ENCODE data around the gene ARHGAP19.
"Not testable (repeated sequence)": the region's sequence is repeated elsewhere in the genome, so short reads cannot be mapped to it uniquely, and the experiment has no call there.

ARHGAP19 gene

DNA sequence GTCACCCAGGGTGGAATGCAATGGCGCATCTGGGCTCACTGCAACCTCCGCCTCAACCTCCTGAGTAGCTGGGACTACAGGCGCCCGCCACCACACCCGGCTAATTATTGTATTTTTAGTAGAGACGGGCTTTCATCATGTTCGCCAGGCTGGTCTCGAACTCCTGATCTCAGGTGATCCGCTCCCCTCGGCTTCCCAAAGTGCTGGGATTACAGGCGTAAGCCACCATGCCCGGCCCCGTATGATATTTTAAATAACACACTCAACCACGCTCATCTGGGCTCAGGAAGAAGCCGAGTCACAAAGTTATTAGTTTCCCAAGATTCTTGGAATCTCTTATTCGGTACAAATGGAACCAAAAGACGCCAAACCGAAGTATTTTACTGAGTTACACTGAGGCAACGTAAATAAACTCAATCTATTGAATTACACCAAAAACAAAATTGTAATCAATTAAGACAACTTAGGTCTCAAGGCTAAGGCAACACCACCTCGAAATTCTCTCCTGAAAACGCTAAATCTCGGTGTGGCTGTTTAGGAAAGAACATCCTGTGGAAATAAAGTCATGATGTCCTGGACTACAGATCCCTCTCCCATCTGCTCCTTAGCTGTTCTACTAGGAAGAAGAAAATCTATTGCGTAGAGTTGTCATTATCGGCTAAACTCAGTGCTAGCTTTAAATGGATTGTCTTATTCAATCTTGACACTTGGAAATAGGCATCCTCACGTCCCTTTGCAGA lies 910 bp downstream of the ARHGAP19 start:
- DNase-seq (ENCODE audit: low read depth, low spot score) = no peak
- H3K36me3 ChIP-seq (ENCODE audit: insufficient read depth, insufficient read length, low read length) = peaks cover 12% of the 10 kb centered on the region

DNA sequence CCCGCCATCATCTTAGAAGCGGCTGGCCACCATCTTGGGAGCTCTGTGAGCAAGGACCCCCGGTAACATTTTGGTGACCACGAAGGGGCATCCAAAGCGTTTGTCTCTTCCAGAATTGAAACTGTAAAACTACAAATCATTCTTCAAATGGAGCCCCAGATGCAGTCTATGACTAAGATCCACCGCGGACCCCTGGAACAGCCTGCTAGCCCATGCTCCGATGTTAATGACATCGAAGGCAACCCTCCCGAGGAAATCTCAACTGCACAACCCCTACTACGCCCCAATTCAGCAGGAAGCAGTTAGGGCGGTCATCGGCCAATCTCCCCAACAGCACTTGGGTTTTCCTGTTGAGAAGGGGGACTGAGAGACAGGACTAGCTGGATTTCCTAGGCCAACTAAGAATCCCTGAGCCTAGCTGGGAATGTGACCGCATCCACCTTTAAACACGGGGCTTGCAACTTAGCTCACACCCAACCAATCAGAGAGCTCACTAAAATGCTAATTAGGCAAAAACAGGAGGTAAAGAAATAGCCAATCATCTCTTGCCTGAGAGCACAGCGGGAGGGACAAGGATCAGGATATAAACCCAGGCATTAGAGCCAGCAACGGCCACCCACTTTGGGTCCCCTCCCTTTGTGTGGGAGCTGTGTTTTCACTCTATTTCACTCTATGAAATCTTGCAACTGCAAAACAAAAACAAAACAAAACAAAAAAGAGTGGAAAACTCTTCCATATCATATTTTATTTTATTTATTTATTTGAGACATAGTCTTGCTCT lies 1.7 kb downstream of the ARHGAP19 start:
- H3K4me1 ChIP-seq (ENCODE audit: insufficient read depth, insufficient read length); H3K9ac ChIP-seq (ENCODE audit: insufficient read length, low read depth); DNase-seq (ENCODE audit: low read depth, low spot score); H3K27me3 ChIP-seq (ENCODE audit: insufficient read depth, insufficient read length); H3K9me3 ChIP-seq (ENCODE audit: insufficient read depth, low read length): not testable (repeated sequence)
- H3K4me3 ChIP-seq (ENCODE audit: insufficient read length, low read depth) = peak overlapping the region; percentile 63
- peaks cover 12% of the 10 kb centered on the region for H3K36me3 ChIP-seq (ENCODE audit: insufficient read depth, insufficient read length, low read length)

More for the DNA sequence above, 910 bp downstream of the ARHGAP19 start:
- Histone ChIP-seq H3K9ac (ENCODE audit: insufficient read length, low read depth) (peak overlapping the region; percentile 88), H3K27me3 (ENCODE audit: insufficient read depth, insufficient read length) (no peaks in the 10 kb centered on the region), H3K4me3 (ENCODE audit: insufficient read length, low read depth) (peak overlapping the region; percentile 63), H3K4me1 (ENCODE audit: insufficient read depth, insufficient read length) (no peaks in the 10 kb centered on the region), H3K9me3 (ENCODE audit: insufficient read depth, low read length) (no peaks in the 10 kb centered on the region)
- TF ChIP-seq YY1 (IDR thresholded peaks at IDR 0.05; ENCODE audit: insufficient read depth, insufficient read length) (no peak), SUZ12 (IDR thresholded peaks at IDR 0.05; ENCODE audit: extremely low read depth, insufficient read depth, insufficient read length) (no peak), ZNF274 (IDR thresholded peaks at IDR 0.05; ENCODE audit: low read depth, low read length) (no peak)

DNA sequence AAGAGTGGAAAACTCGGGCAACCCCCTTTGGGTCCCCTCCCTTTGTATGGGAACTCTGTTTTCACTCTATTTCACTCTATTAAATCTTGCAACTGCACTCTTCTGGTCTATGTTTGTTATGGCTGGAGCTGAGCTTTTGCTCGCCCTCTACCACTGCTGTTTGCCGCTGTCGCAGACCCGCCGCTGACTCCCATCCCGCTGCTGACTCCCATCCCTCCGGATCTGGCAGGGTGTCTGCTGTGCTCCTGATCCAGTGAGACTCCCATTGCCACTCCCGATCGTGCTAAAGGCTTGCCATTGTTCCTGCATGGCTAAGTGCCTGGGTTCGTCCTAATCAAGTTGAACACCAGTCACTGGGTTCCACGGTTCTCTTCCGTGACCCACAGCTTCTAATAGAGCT lies 2.4 kb downstream of the ARHGAP19 start:
- H3K9ac ChIP-seq (ENCODE audit: insufficient read length, low read depth); H3K27me3 ChIP-seq (ENCODE audit: insufficient read depth, insufficient read length); H3K4me3 ChIP-seq (ENCODE audit: insufficient read length, low read depth); DNase-seq (ENCODE audit: low read depth, low spot score); H3K9me3 ChIP-seq (ENCODE audit: insufficient read depth, low read length); H3K4me1 ChIP-seq (ENCODE audit: insufficient read depth, insufficient read length): not testable (repeated sequence)
- H3K36me3 ChIP-seq (ENCODE audit: insufficient read depth, insufficient read length, low read length) = peaks cover 12% of the 10 kb centered on the region

DNA sequence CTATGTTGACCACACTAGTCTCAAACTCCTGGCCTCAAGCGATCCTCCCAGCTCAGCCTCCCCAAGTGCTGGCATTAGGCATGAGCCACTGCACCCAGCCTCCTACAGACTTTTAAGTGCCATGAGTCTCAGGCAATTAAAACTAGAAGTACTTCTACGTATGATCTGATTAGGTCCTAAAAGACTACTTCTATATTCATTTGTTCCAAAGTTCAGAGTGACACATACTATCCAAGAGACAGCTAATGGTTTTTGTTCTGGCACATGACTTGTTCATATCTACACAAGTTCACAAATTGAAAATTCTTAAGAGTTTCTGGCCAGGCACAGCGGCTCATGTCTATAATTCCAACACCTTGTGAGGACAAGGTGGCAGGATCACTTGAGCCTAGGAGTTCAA lies 11.7 kb downstream of the ARHGAP19 start:
- TF ChIP-seq YY1 (IDR thresholded peaks at IDR 0.05; ENCODE audit: insufficient read depth, insufficient read length) (no peak), ZNF274 (IDR thresholded peaks at IDR 0.05; ENCODE audit: low read depth, low read length) (no peak), SUZ12 (IDR thresholded peaks at IDR 0.05; ENCODE audit: extremely low read depth, insufficient read depth, insufficient read length) (no peak)
- no peaks in the 10 kb centered on the region for H3K4me1 ChIP-seq (ENCODE audit: insufficient read depth, insufficient read length)
- H3K27me3 ChIP-seq (ENCODE audit: insufficient read depth, insufficient read length) = no peaks in the 10 kb centered on the region
- H3K9me3 ChIP-seq (ENCODE audit: insufficient read depth, low read length) = no peaks in the 10 kb centered on the region
- H3K9ac ChIP-seq (ENCODE audit: insufficient read length, low read depth) = no peak overlapping the region
- H3K4me3 ChIP-seq (ENCODE audit: insufficient read length, low read depth) = no peak overlapping the region
- no peak for DNase-seq (ENCODE audit: low read depth, low spot score)
- no peaks in the 10 kb centered on the region for H3K36me3 ChIP-seq (ENCODE audit: insufficient read depth, insufficient read length, low read length)

DNA sequence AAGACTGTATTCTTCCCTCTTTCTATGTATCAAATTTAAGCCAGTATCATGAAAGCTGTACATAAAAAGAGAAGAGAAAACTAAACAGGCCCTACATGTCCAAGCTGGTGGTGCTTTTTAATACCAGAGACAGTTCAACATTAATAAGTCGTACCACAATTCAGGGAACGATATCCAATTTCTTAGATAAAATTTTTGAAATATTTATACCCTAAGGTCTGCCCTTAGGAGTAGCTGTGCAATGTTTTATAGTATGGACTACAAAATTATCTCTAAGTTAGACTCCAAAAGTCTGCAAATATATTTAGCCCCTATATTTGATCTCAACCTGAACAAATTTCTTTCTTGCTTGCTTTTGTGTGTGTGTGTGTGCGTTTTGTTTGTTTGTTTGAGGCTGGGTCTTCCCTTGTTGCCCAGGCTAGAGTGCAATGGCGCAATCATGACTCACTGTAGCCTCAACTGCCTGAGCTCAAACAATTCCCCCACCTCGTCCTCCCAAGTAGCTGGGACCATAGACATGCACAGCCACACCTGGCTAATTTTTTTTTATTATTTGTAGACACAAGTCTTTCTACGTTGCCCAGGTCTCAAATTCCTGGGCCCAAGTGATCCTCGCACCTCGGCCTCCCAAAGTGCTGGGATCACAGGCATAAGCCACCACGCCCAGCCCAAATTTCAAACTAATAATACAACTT lies 13.2 kb downstream of the ARHGAP19 start:
- H3K36me3 ChIP-seq (ENCODE audit: insufficient read depth, insufficient read length, low read length) = no peaks in the 10 kb centered on the region
- TF ChIP-seq SUZ12 (IDR thresholded peaks at IDR 0.05; ENCODE audit: extremely low read depth, insufficient read depth, insufficient read length) (no peak), YY1 (IDR thresholded peaks at IDR 0.05; ENCODE audit: insufficient read depth, insufficient read length) (no peak), ZNF274 (IDR thresholded peaks at IDR 0.05; ENCODE audit: low read depth, low read length) (no peak)
- no peak for DNase-seq (ENCODE audit: low read depth, low spot score)
- H3K9me3 ChIP-seq (ENCODE audit: insufficient read depth, low read length) = no peaks in the 10 kb centered on the region
- no peak overlapping the region for H3K4me3 ChIP-seq (ENCODE audit: insufficient read length, low read depth)
- H3K4me1 ChIP-seq (ENCODE audit: insufficient read depth, insufficient read length) = no peaks in the 10 kb centered on the region
- H3K9ac ChIP-seq (ENCODE audit: insufficient read length, low read depth) = no peak overlapping the region
- no peaks in the 10 kb centered on the region for H3K27me3 ChIP-seq (ENCODE audit: insufficient read depth, insufficient read length)

DNA sequence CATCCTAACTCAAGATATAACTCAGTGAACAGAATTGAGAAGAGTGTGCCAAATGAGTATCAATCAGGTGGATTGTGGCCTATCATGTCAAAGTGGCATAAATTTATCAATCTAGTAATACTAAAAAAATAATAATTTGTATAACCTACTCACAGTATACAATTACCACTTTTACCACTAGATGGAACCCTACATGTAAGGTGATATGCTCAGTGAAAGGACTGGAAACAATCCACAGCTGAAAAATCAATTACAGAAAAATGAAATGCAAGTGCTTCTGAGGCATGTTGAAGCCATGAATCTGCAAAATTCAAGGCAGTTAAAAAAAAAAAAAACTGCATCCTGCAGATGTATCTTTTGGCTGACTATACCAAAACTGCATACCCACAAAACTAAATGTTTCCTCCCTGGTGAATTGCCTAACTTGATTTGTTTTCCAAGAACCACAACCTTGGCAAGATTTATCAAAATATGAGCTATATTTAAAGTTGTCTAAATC lies 13.9 kb downstream of the ARHGAP19 start:
- Histone ChIP-seq H3K36me3 (ENCODE audit: insufficient read depth, insufficient read length, low read length) (peaks cover 2% of the 10 kb centered on the region), H3K4me3 (ENCODE audit: insufficient read length, low read depth) (no peak overlapping the region), H3K9ac (ENCODE audit: insufficient read length, low read depth) (no peak overlapping the region), H3K4me1 (ENCODE audit: insufficient read depth, insufficient read length) (no peaks in the 10 kb centered on the region), H3K9me3 (ENCODE audit: insufficient read depth, low read length) (no peaks in the 10 kb centered on the region), H3K27me3 (ENCODE audit: insufficient read depth, insufficient read length) (no peaks in the 10 kb centered on the region)
- DNase-seq (ENCODE audit: low read depth, low spot score) = no peak
- TF ChIP-seq YY1 (IDR thresholded peaks at IDR 0.05; ENCODE audit: insufficient read depth, insufficient read length) (no peak), ZNF274 (IDR thresholded peaks at IDR 0.05; ENCODE audit: low read depth, low read length) (no peak), SUZ12 (IDR thresholded peaks at IDR 0.05; ENCODE audit: extremely low read depth, insufficient read depth, insufficient read length) (no peak)

DNA sequence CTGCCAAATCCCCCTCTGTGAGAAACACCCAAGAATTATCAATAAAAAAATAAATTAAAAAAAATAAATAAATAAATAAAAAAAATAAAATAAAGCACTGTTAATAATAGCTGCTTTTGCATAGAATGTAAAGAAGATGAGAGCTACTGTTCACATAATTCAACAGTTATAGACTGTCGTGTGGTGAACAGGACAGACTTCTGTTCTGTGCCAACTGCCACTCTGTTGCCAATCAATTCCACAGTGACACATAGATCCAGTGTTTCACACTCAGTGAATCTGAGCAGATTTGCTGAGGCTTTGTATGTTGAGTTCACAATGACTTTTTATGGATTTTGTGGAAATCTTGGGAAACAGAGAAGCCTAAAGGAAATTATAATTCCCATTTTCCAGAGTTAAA lies 14.9 kb downstream of the ARHGAP19 start:
- Histone ChIP-seq H3K4me1 (ENCODE audit: insufficient read depth, insufficient read length) (no peaks in the 10 kb centered on the region), H3K36me3 (ENCODE audit: insufficient read depth, insufficient read length, low read length) (peaks cover 2% of the 10 kb centered on the region), H3K27me3 (ENCODE audit: insufficient read depth, insufficient read length) (no peaks in the 10 kb centered on the region), H3K9ac (ENCODE audit: insufficient read length, low read depth) (no peak overlapping the region), H3K9me3 (ENCODE audit: insufficient read depth, low read length) (no peaks in the 10 kb centered on the region), H3K4me3 (ENCODE audit: insufficient read length, low read depth) (no peak overlapping the region)
- DNase-seq (ENCODE audit: low read depth, low spot score) = no peak
- TF ChIP-seq SUZ12 (IDR thresholded peaks at IDR 0.05; ENCODE audit: extremely low read depth, insufficient read depth, insufficient read length) (no peak), ZNF274 (IDR thresholded peaks at IDR 0.05; ENCODE audit: low read depth, low read length) (no peak)

Data from NT2/D1 (cell line).